ENCODE results near the gene AURKA. TPM values are rescaled to one million over a fixed set of nuclear protein-coding genes. Genes with fewer than 3 reads are reported as not detected.

Gene AURKA
- 1 to 10 TPM; 1.3 to 2.3 (median 2.0) TPM for total RNA-seq
- 2.5 TPM for total RNA-seq (2013)
- 0.49 to 16.3 (median 1.5) reads per million in 29 experiments for total RNA-seq

DNA sequence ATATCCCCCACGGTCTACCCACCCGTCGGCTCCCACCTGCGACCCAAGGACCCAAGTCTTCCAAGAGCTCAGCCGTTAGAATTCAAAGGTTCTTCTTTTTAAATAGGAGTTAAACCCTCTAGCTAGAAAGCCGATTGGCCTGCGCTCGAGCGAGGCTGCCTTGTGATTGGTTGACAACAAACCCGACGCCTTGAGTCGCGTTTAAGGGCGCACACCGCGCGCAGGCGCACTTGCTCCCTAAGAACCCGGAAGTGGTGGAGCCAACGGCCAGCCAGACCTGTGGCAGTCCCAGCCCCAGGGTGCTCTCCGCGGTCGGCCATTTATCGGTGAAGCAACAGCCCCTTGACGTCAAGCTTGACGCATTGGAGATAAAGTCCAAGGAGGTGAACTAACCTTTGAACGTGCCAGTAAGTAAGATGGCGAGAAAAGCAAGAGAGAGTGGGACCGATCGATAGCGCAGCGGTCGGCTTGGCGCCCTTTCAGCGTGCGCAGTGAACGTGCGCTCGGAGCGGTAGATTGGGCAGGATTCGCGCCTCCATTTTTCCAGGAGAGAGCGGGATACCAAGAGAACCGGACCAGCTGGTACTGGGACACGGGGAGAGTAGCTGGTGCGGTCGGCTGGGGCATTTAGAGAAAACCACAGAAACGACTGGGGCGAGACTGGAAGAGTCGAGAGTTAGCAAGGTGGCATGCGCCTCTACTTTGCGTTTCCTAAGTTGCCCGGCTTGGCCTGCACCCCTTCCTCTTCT is at the start of gene AURKA, which contains the start of gene CSTF1:
TSS of gene AURKA (minus strand) at position 84 of the 749 bp plus-strand sequence. CDS start 4,018 bp downstream, outside the sequence.
TSS of gene CSTF1 (plus strand) at position 514 of the 749 bp plus-strand sequence. CDS start 2,908 bp downstream, outside the sequence.
- no peak within 1 kb of the TSS for H3K4me3 Mint-ChIP-seq
- H3K27ac ChIP-seq (ENCODE audit: low read length), result peak within 1 kb of the TSS; percentile 89
- peaks cover 2 to 22% of the 10 kb centered on the region in 2 donors for H3K36me3 ChIP-seq (ENCODE audit: control insufficient read depth in 2 of 2, extremely low read depth in 1 of 2, insufficient read depth in 1 of 2, low read length in 1 of 2)
- no peaks in the 10 kb centered on the region for H3K27me3 Mint-ChIP-seq
- peak; percentile 87 to 91 (median 90) for ATAC-seq (replicated peaks in 1 of 4)
- peaks cover 14 to 20% of the 10 kb centered on the region in 2 experiments for H3K4me1 ChIP-seq (ENCODE audit: control insufficient read depth in 1 of 2, extremely low read depth in 1 of 2, insufficient read depth in 2 of 2, low read length in 2 of 2)
- peak; percentile 98 to 100 (median 99) for DNase-seq
- under 1% methylated on average over 53 of the region's 53 CpGs for WGBS (ENCODE audit: insufficient coverage)
- H3K9me3 ChIP-seq, result no peaks in the 10 kb centered on the region
- POLR2A ChIA-PET, result interaction anchor here (0.6 to 1.2 kb wide), 4 partner anchors 14 to 34 kb away, joined by 3 to 9 read pairs (median 6); no protein-coding TSS in a partner anchor
- H3K9me3 Mint-ChIP-seq, result no peaks in the 10 kb centered on the region
- H3K27me3 ChIP-seq (replicated peaks in 1 of 2; ENCODE audit: control insufficient read depth in 2 of 2, extremely low read depth in 1 of 2, insufficient read depth in 2 of 2, low read length in 1 of 2), result no peaks in the 10 kb centered on the region
- peak within 1 kb of the TSS; percentile 66 to 97 for H3K4me3 ChIP-seq (ENCODE audit: control insufficient read depth in 1 of 2, extremely low read depth in 1 of 2, low read length in 1 of 2)
- peak within 1 kb of the TSS in 1 of 2 donors; percentile 2 for H3K27ac Mint-ChIP-seq
- H3K4me1 Mint-ChIP-seq, result peaks cover 19 to 28% (median 27%) of the 10 kb centered on the region in 3 donors
- CTCF ChIA-PET, result interaction anchor here in 1 of 2 donors (0.6 to 2.2 kb wide), 7 partner anchors 8 to 93 kb away, joined by 3 to 14 read pairs (median 5); partner anchors contain the start of genes CASS4 and FAM210B
- peaks cover 14% of the 10 kb centered on the region for H3K36me3 Mint-ChIP-seq

DNA sequence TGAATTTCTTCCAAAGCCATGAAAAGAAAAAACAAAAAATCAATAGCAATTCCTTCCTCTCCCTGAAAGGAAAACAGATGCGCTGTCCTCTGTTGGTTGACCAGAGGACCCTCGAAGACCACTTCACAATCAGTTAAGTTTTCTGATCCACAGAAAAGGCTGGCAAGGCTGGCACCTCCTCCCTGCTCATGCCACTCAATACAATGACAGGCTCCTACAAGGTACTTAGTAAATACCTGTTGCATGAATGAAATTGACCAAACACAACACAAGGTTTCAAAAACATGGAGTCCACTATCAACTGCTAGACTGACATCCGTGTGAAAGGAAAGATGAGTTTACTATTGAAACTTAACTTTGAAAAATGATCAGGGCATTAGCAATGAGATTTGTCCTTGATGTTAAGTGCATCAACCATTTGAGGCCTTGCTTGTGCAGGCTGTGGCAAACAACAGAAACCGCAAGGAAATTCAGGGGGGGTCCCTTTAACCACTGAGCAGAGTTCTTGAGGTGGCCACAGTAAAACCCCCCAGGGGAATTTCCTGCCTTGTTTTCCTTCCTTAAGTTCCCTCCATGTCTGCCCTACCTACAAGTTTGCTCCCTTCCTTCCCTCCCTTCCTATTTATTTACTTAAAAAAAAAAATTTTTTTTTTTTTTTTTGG is 48.5 kb upstream of the AURKA start:
- peak overlapping the region; percentile 51 to 69 (median 67) for H3K4me3 Mint-ChIP-seq
- no peaks in the 10 kb centered on the region for H3K27me3 Mint-ChIP-seq
- H3K36me3 Mint-ChIP-seq, result peaks cover 12% of the 10 kb centered on the region
- H3K9me3 Mint-ChIP-seq, result no peaks in the 10 kb centered on the region
- Histone ChIP-seq H3K27ac (ENCODE audit: low read length) (peak overlapping the region; percentile 65), H3K36me3 (ENCODE audit: control insufficient read depth in 2 of 2, extremely low read depth in 1 of 2, insufficient read depth in 1 of 2, low read length in 1 of 2) (peaks cover under 1 to 10% of the 10 kb centered on the region in 2 donors), H3K9me3 (no peaks in the 10 kb centered on the region), H3K4me1 (ENCODE audit: control insufficient read depth in 1 of 2, extremely low read depth in 1 of 2, insufficient read depth in 2 of 2, low read length in 2 of 2) (peaks cover 19 to 59% of the 10 kb centered on the region in 2 experiments), H3K27me3 (replicated peaks in 1 of 2; ENCODE audit: control insufficient read depth in 2 of 2, extremely low read depth in 1 of 2, insufficient read depth in 2 of 2, low read length in 1 of 2) (no peaks in the 10 kb centered on the region), H3K4me3 (ENCODE audit: control insufficient read depth in 1 of 2, extremely low read depth in 1 of 2, low read length in 1 of 2) (peak overlapping the region in 1 of 2 donors; percentile 7)
- CTCF ChIA-PET, result no interaction called here
- POLR2A ChIA-PET, result interaction anchor here in 1 of 2 donors (0.8 kb wide), 1 partner anchor 27 kb away, joined by 3 read pairs; no protein-coding TSS in a partner anchor
- WGBS (ENCODE audit: insufficient coverage), result 31% methylated on average over 4 of the region's 4 CpGs
- peak overlapping the region; percentile 91 to 93 for H3K27ac Mint-ChIP-seq
- peaks cover 40 to 55% (median 43%) of the 10 kb centered on the region in 3 donors for H3K4me1 Mint-ChIP-seq
- DNase-seq (peak in 33 of 35 experiments; percentile 23 to 81 (median 46)), ATAC-seq (replicated peaks in 1 of 4) (peak; percentile 62 to 85 (median 82))

DNA sequence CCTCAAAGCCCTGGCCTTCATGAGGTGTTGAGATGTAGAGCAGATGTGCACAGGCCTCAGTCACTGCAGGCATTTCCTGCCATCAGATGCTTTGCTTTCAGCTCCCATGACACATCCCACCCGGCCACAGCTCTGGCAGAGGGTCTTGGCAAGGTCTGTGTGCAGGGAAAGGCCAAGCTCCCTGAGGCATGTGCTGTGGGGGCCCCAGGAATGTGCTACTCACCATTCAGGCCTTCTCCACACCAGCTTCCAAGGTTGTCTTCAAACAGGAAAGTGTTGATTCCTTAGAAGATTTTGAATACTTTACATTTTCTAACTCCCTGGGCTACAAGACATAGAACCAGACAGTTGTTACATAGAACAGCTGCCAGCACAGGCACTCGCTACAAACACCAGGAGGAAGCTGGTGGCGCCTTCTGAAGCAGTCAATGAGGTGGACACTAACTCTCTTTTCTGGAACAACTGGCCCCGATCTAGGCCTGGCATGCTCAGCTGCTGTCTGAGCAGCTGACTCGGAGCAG is 47.8 kb upstream of the AURKA start:
- WGBS (ENCODE audit: insufficient coverage), result 32% methylated on average over 4 of the region's 5 CpGs
- peak overlapping the region; percentile 65 for H3K27ac ChIP-seq (ENCODE audit: low read length)
- Mint-ChIP-seq H3K27me3 (no peaks in the 10 kb centered on the region), H3K27ac (peak overlapping the region; percentile 91 to 93), H3K4me3 (peak overlapping the region; percentile 51 to 69 (median 67)), H3K36me3 (peaks cover 7% of the 10 kb centered on the region), H3K4me1 (peaks cover 40 to 55% (median 43%) of the 10 kb centered on the region in 3 donors), H3K9me3 (no peaks in the 10 kb centered on the region)
- H3K4me1 ChIP-seq (ENCODE audit: control insufficient read depth in 1 of 2, extremely low read depth in 1 of 2, insufficient read depth in 2 of 2, low read length in 2 of 2), result peaks cover 19 to 59% of the 10 kb centered on the region in 2 experiments
- ATAC-seq (replicated peaks in 1 of 4) (peak; percentile 31 to 64 (median 57)), DNase-seq (peak in 2 of 35 experiments; percentile 23 to 29)
- H3K9me3 ChIP-seq, result no peaks in the 10 kb centered on the region
- ChIA-PET POLR2A (interaction anchor here in 1 of 2 donors (0.8 kb wide), 1 partner anchor 27 kb away, joined by 3 read pairs; no protein-coding TSS in a partner anchor), CTCF (no interaction called here)
- H3K27me3 ChIP-seq (replicated peaks in 1 of 2; ENCODE audit: control insufficient read depth in 2 of 2, extremely low read depth in 1 of 2, insufficient read depth in 2 of 2, low read length in 1 of 2), result no peaks in the 10 kb centered on the region
- H3K4me3 ChIP-seq (ENCODE audit: control insufficient read depth in 1 of 2, extremely low read depth in 1 of 2, low read length in 1 of 2), result no peak overlapping the region
- peaks cover 0 to 7% of the 10 kb centered on the region in 2 donors for H3K36me3 ChIP-seq (ENCODE audit: control insufficient read depth in 2 of 2, extremely low read depth in 1 of 2, insufficient read depth in 1 of 2, low read length in 1 of 2)

DNA sequence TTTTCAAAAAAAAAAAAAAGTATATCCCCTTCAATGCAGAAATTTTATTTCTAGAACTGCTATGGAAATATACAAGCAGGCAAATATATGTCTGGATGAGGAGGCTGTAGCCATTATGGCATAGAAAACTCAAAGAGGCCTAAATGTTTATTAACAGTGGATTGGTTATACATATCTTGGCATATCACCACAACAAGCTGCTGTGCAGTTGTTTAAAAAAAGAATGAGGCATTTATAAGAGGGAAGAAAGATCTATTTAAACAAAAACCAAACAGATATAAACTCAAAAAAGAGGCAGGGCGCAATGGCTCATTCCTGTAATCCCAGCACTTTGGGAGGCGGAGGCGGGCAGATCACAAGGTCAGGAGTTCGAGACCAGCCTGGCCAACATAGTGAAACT is 46.3 kb upstream of the AURKA start:
- Histone ChIP-seq H3K4me1 (ENCODE audit: control insufficient read depth in 1 of 2, extremely low read depth in 1 of 2, insufficient read depth in 2 of 2, low read length in 2 of 2) (peaks cover 19 to 64% of the 10 kb centered on the region in 2 experiments), H3K4me3 (ENCODE audit: control insufficient read depth in 1 of 2, extremely low read depth in 1 of 2, low read length in 1 of 2) (no peak overlapping the region), H3K36me3 (ENCODE audit: control insufficient read depth in 2 of 2, extremely low read depth in 1 of 2, insufficient read depth in 1 of 2, low read length in 1 of 2) (peaks cover 0 to 7% of the 10 kb centered on the region in 2 donors), H3K27me3 (replicated peaks in 1 of 2; ENCODE audit: control insufficient read depth in 2 of 2, extremely low read depth in 1 of 2, insufficient read depth in 2 of 2, low read length in 1 of 2) (no peaks in the 10 kb centered on the region), H3K9me3 (no peaks in the 10 kb centered on the region), H3K27ac (ENCODE audit: low read length) (no peak overlapping the region)
- 100% methylated on average over 2 of the region's 4 CpGs for WGBS (ENCODE audit: insufficient coverage)
- no peaks in the 10 kb centered on the region for H3K27me3 Mint-ChIP-seq
- ChIA-PET CTCF (no interaction called here), POLR2A (no interaction called here)
- peak overlapping the region in 1 of 3 donors; percentile 40 for H3K4me3 Mint-ChIP-seq
- H3K27ac Mint-ChIP-seq, result peak overlapping the region; percentile 19 to 46
- peaks cover 12% of the 10 kb centered on the region for H3K36me3 Mint-ChIP-seq
- DNase-seq (no peak), ATAC-seq (replicated peaks in 1 of 4) (no peak)
- no peaks in the 10 kb centered on the region for H3K9me3 Mint-ChIP-seq
- peaks cover 47 to 64% (median 54%) of the 10 kb centered on the region in 3 donors for H3K4me1 Mint-ChIP-seq

DNA sequence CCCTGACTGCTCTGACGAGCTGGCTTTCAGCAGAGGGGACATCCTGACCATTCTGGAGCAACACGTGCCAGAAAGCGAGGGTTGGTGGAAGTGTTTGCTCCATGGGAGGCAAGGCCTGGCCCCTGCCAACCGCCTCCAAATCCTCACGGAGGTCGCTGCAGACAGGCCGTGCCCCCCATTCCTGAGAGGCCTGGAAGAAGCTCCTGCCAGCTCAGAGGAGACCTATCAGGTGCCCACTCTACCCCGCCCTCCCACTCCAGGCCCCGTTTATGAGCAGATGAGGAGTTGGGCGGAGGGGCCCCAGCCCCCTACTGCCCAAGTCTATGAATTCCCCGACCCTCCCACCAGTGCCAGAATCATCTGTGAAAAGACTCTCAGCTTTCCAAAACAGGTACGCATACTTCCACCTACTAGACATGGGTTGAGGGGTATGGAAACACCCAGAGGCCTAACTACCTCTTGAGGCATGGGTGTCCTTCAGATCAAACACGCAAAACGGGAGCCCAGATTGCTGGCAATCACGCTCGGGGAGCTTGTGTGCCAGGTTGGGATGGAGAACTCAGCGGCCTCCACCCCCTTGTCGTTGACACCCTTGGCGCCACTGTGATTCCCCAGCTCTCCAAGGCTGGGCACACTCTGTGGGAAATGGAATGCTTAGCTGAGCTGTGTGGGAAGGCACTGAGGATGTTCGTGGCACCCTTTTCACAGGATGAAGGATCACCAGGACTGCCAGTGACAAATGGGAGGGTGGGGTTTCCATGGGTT is 45.4 kb upstream of the AURKA start:
- Histone ChIP-seq H3K27ac (ENCODE audit: low read length) (no peak overlapping the region), H3K9me3 (no peaks in the 10 kb centered on the region), H3K4me1 (ENCODE audit: control insufficient read depth in 1 of 2, extremely low read depth in 1 of 2, insufficient read depth in 2 of 2, low read length in 2 of 2) (peaks cover 15 to 62% of the 10 kb centered on the region in 2 experiments), H3K27me3 (replicated peaks in 1 of 2; ENCODE audit: control insufficient read depth in 2 of 2, extremely low read depth in 1 of 2, insufficient read depth in 2 of 2, low read length in 1 of 2) (no peaks in the 10 kb centered on the region), H3K4me3 (ENCODE audit: control insufficient read depth in 1 of 2, extremely low read depth in 1 of 2, low read length in 1 of 2) (no peak overlapping the region), H3K36me3 (ENCODE audit: control insufficient read depth in 2 of 2, extremely low read depth in 1 of 2, insufficient read depth in 1 of 2, low read length in 1 of 2) (peaks cover 0 to 7% of the 10 kb centered on the region in 2 donors)
- 99% methylated on average over 10 of the region's 20 CpGs for WGBS (ENCODE audit: insufficient coverage)
- Mint-ChIP-seq H3K27ac (peak overlapping the region; percentile 23 to 46), H3K9me3 (no peaks in the 10 kb centered on the region), H3K27me3 (no peaks in the 10 kb centered on the region), H3K4me3 (no peak overlapping the region), H3K4me1 (peaks cover 44 to 66% (median 55%) of the 10 kb centered on the region in 3 donors), H3K36me3 (peaks cover 13% of the 10 kb centered on the region)
- POLR2A ChIA-PET, result no interaction called here
- DNase-seq, result no peak
- CTCF ChIA-PET, result no interaction called here
- ATAC-seq (replicated peaks in 1 of 4), result no peak

All from T-cell (primary cell).